HCT116 (cell line): ENCODE measurements around the gene DAGLB.

Experiments used
- EZH2phosphoT487 ChIP-seq: fragments of 200-600 bp; IDR thresholded peaks from 2 replicates; pipeline ENCODE4 v1.6.1; 2018; ENCODE audit warnings: antibody characterized with exemption, borderline replicate concordance
- TF ChIP-seq, protein P1 (sequence below), 3 experiments: fragments of 200-600 bp in 1 of 3; sonication (generic) in 1 of 3; IDR thresholded peaks in 2 of 3; conservative IDR thresholded peaks in 1 of 3; 2 replicates each; pipeline ENCODE4 v1.5.1; 2012 to 2017; ENCODE audit warnings: low read depth in 2 of 3, low read length in 2 of 3, antibody characterized with exemption in 1 of 3, borderline replicate concordance in 1 of 3, control low read depth in 1 of 3, mild to moderate bottlenecking in 1 of 3, mixed read lengths in 1 of 3, mixed run types in 1 of 3, moderate library complexity in 1 of 3; ENCODE audit not compliant: insufficient read depth in 1 of 3

DNA sequence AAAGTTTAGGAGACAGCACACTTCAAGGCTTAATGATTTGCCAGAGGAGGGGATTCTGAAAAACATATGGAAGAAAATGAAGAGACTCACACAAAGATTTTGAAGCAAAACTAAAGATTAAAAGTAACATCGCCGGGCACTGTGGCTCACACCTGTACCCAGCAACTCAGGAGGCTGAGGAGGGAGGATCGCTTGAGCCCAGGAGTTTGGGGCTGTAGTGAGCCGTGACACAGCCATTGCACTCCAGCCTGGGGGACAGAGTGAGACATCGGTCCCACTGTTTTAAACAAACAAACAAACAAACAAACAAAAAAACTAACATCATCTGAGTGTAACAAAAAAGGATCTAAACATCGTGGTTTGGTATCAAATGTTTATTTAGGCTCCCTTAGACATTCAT, 33.7 kb upstream of the DAGLB start:
- TF ChIP-seq, protein P1, sequence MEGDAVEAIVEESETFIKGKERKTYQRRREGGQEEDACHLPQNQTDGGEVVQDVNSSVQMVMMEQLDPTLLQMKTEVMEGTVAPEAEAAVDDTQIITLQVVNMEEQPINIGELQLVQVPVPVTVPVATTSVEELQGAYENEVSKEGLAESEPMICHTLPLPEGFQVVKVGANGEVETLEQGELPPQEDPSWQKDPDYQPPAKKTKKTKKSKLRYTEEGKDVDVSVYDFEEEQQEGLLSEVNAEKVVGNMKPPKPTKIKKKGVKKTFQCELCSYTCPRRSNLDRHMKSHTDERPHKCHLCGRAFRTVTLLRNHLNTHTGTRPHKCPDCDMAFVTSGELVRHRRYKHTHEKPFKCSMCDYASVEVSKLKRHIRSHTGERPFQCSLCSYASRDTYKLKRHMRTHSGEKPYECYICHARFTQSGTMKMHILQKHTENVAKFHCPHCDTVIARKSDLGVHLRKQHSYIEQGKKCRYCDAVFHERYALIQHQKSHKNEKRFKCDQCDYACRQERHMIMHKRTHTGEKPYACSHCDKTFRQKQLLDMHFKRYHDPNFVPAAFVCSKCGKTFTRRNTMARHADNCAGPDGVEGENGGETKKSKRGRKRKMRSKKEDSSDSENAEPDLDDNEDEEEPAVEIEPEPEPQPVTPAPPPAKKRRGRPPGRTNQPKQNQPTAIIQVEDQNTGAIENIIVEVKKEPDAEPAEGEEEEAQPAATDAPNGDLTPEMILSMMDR (IDR thresholded peaks at IDR 0.05 in 2 of 3, conservative IDR thresholded peaks at IDR 0.05 in 1 of 3; ENCODE audit: borderline replicate concordance in 1 of 3, insufficient read depth in 1 of 3, low read depth in 2 of 3, low read length in 2 of 3), result no peak
- TF ChIP-seq EZH2phosphoT487, result no peak
